GM19324 (cell line): Measurements from ENCODE around the gene YWHAG.
"Not testable (repeated sequence)": the region's sequence is repeated elsewhere in the genome, so short reads cannot be mapped to it uniquely, and the experiment has no call there.

Experiments used
- ATAC-seq: cut with Tn5 transposase; IDR thresholded peaks from one replicate; pipeline ENCODE4 v1.9.1; 2021; ENCODE audit warnings: mild to moderate bottlenecking, moderate library complexity; ENCODE audit not compliant: unreplicated experiment, low FRiP score

YWHAG gene

GRCh38 chr7:76302347-76303201, 56.2 kb downstream of the YWHAG start, which contains the start of gene HSPB1:
Gene HSPB1 (plus strand): TSS chr7:76302673. CDS start chr7:76302713, 40 bp downstream.
- no peak for ATAC-seq

GRCh38 chr7:76301000-76301399, 57.8 kb downstream of the YWHAG start:
- ATAC-seq, result no peak

- ATAC-seq, result no peak
Measured at GRCh38 chr7:76300166-76300731, 58.5 kb downstream of the YWHAG start.

GRCh38 chr7:76296743-76297740, 61.7 kb downstream of the YWHAG start:
- ATAC-seq, result no peak

GRCh38 chr7:76294344-76295024, 64.3 kb downstream of the YWHAG start:
- no peak for ATAC-seq

GRCh38 chr7:76293407-76293901, 65.3 kb downstream of the YWHAG start:
- ATAC-seq, result no peak

GRCh38 chr7:76292911-76293310, 65.9 kb downstream of the YWHAG start:
- ATAC-seq, result not testable (repeated sequence)

GRCh38 chr7:76292213-76292573, 66.6 kb downstream of the YWHAG start:
- ATAC-seq, result no peak

GRCh38 chr7:76291351-76292212, 67.2 kb downstream of the YWHAG start:
- ATAC-seq, result no peak

GRCh38 chr7:76290847-76291350, 67.9 kb downstream of the YWHAG start:
- not testable (repeated sequence) for ATAC-seq

- ATAC-seq, result no peak
Measured at GRCh38 chr7:76286842-76287403, 71.9 kb downstream of the YWHAG start.

- no peak for ATAC-seq
Measured at GRCh38 chr7:76285604-76286374, 73.0 kb downstream of the YWHAG start.

GRCh38 chr7:76283254-76284159, 75.3 kb downstream of the YWHAG start:
- no peak for ATAC-seq

GRCh38 chr7:76282344-76283253, 76.2 kb downstream of the YWHAG start:
- no peak for ATAC-seq

- no peak for ATAC-seq
Measured at GRCh38 chr7:76281706-76282343, 77.0 kb downstream of the YWHAG start.
